NCI-H1092 (cell line): ENCODE results near the gene TBCB.
"Not testable (repeated sequence)": the region's sequence is repeated elsewhere in the genome, so short reads cannot be mapped to it uniquely, and the experiment has no call there.

Experiments used
- DNase-seq: peaks from one replicate; lab custom pipeline; 2025; lab: John Stamatoyannopoulos, UW

Gene TBCB

DNA sequence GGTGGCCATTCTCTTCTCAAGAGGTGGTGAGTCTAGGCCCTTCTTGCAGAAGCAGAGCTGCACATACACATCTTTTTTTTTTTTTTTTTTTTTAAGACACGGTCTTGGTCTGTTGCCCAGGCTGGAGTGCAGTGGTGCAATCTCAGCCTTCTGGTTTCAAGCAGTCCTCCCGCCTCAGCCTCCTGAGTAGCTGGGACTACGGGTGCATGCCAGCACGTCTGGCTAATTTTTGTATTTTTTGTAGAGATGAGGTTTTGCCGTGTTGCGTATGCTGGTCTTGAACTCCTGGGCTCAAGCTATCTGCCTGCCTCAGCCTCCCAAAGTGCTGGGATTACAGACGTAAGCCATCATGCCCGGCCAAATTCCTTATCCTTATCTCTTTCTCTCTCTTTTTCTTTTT is 58.6 kb downstream of the TBCB start:
- not testable (repeated sequence) for DNase-seq
